Neuron (in vitro differentiated cells): ENCODE data around the gene PLAC1.

Experiments
- H2AFZ ChIP-seq: one replicate; pipeline ENCODE4 v1.6.1; 2013; ENCODE audit warnings: low read depth, mild to moderate bottlenecking, inconsistent platforms, low read length, moderate library complexity
- H3K27me3 ChIP-seq: one replicate; pipeline ENCODE4 v1.6.1; 2013; ENCODE audit warnings: low read length; ENCODE audit not compliant: insufficient read depth
- H3K36me3 ChIP-seq: one replicate; pipeline ENCODE4 v1.6.1; 2013; ENCODE audit warnings: low read length; ENCODE audit not compliant: insufficient read depth
- H3K4me1 ChIP-seq: one replicate; pipeline ENCODE4 v1.6.1; 2013; ENCODE audit warnings: low read length; ENCODE audit not compliant: insufficient read depth
- H3K4me3 ChIP-seq: 2 replicates; pipeline ENCODE4 v1.5.1; 2013; ENCODE audit warnings: mild to moderate bottlenecking, low read length, moderate library complexity
- H3K9me3 ChIP-seq: one replicate; pipeline ENCODE4 v1.6.1; 2013; ENCODE audit warnings: low read length

PLAC1 gene

DNA sequence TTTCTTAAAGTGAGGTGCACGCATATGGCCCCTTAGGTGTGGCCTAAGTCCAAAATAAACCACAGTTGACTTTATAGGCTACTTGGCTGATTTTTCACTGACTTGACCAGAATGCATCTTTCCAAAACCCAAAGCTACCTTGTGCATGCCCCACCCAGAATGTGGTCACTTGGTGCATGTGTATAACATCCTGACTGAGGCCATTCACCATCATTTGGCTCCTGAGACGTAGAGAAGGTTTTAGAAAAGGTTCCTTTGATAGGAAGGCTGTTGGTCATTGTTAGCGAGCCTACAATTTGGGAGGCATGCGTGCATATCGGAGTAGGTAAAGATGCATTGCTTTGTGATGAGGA lies 84.6 kb downstream of the PLAC1 start:
- Histone ChIP-seq H3K4me3 (no peak overlapping the region), H3K27me3 (peaks cover 2% of the 10 kb centered on the region), H2AFZ (no peak overlapping the region), H3K4me1 (no peaks in the 10 kb centered on the region), H3K9me3 (no peaks in the 10 kb centered on the region), H3K36me3 (no peaks in the 10 kb centered on the region)

DNA sequence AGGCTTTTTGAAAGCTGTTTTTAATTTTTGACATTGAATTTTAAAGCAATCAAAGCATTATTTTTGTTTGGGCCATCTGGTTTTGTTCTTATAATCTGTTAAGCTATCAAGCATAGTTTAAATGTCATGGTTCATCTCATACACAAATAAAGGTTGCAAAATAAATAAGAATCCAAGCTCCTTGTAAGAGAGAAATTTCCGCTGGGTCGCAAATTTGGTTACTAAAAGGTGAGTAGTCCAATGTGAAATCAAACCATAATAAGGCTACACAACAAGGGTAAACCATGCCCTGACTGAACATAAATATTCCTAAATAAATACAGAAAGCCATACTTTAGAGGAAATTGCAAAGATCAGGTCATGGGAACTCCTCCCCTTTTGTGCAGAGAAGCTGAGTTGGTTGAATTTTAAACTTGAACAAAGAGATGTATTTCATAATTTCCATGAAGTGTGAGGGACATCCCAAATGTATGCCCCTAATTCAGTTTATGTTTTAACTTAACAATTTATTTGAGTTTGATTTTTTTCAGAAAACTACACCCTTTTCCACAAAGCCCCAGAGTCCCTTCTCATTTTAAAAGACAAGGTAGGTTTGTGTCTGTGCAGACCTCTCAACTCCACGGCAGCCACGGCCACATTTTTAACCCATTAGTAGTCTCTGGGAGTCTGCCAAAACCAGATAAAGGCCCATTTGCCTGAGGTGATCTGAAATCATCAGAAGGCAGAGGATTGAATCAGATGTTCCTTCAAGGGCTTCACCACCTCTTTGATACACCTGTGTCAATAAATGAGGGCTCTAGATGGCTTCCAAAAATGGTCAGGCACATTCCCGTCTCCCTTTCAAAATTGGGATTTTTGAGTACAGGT lies 85.2 kb downstream of the PLAC1 start:
- Histone ChIP-seq H3K4me3 (no peak overlapping the region), H3K36me3 (no peaks in the 10 kb centered on the region), H3K4me1 (no peaks in the 10 kb centered on the region), H3K27me3 (peaks cover 2% of the 10 kb centered on the region), H3K9me3 (no peaks in the 10 kb centered on the region), H2AFZ (no peak overlapping the region)

DNA sequence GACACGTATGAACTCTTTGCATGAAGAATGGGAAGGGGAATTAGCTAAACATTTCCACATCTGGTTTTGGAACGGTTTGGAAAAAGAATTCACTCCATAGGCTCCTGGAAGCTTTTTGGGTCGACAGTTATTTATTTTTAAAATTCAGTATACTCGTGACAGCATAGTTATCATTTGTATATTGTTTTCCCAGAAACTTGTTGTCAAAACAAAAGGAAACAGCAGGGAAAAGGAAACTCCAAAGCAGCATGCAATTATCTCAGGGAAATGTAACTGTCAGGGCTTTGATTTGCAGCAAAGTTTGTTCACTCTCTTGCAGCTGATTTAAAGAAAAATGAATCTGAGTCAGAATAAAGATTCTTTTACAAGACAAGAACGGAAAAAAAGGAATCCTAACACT lies 86.5 kb downstream of the PLAC1 start:
- Histone ChIP-seq H3K36me3 (no peaks in the 10 kb centered on the region), H3K4me1 (no peaks in the 10 kb centered on the region), H3K27me3 (peaks cover 2% of the 10 kb centered on the region), H3K9me3 (no peaks in the 10 kb centered on the region), H2AFZ (no peak overlapping the region), H3K4me3 (no peak overlapping the region)

DNA sequence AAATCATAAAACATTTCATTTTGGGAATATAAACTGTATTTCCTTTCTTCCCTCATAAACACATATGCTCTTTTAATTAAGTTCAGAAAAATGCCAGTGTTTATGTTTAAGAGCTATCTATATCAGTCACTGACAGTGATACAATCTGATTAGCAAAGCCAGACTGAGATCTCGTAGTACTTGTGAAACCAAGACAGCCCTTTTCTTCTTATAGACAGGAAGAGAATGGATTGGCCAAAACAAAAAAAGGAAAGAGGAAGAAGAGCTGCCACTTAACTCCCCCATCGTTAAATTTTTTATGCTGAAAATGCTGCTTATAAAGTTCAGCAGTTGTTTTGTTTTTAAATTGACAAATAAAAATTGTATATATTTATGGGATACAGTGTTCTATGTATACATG lies 87.4 kb downstream of the PLAC1 start:
- no peaks in the 10 kb centered on the region for H3K9me3 ChIP-seq
- H3K36me3 ChIP-seq: no peaks in the 10 kb centered on the region
- H3K4me3 ChIP-seq: no peak overlapping the region
- no peak overlapping the region for H2AFZ ChIP-seq
- H3K4me1 ChIP-seq: no peaks in the 10 kb centered on the region
- H3K27me3 ChIP-seq: peaks cover 2% of the 10 kb centered on the region

DNA sequence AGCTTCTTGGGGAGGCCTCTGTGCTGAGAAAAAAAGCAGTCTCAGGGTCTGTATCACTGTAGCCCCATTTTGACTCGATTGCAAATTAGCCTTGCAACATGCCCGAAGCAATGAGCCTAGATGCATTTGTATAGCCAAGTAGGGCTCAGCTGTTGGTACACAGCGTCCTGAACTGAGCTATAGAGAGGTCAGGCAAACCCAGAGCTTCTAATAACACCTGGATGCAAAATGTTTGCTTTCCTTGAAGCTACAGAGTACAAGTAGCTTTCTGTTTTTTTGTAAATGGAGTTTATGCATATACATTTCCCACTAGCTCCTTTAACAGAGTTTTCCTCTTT lies 87.8 kb downstream of the PLAC1 start:
- no peaks in the 10 kb centered on the region for H3K4me1 ChIP-seq
- H3K27me3 ChIP-seq: peaks cover 2% of the 10 kb centered on the region
- no peaks in the 10 kb centered on the region for H3K36me3 ChIP-seq
- H3K9me3 ChIP-seq: no peaks in the 10 kb centered on the region
- H3K4me3 ChIP-seq: no peak overlapping the region
- no peak overlapping the region for H2AFZ ChIP-seq

DNA sequence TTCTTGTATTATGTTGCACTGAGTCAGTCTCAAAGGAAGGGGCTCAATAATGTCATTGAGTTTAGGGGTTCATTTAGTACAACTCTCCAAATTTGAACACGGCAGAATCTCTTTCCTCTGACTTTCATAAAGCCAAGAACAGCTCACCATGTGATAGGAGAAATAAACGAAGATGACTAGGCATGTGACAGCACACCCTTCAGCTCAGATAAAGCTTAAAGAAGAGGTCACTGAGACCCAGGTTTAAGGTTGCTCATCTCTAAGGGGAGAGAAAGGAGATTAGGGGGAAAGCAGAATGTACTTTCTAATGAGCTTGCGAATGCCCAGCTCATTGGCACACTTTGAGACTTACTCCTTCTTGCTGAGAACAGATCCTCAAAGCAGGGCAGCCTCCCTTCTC lies 89.0 kb downstream of the PLAC1 start:
- H2AFZ ChIP-seq: no peak overlapping the region
- no peaks in the 10 kb centered on the region for H3K36me3 ChIP-seq
- H3K9me3 ChIP-seq: no peaks in the 10 kb centered on the region
- peaks cover 2% of the 10 kb centered on the region for H3K27me3 ChIP-seq
- H3K4me1 ChIP-seq: no peaks in the 10 kb centered on the region
- no peak overlapping the region for H3K4me3 ChIP-seq

DNA sequence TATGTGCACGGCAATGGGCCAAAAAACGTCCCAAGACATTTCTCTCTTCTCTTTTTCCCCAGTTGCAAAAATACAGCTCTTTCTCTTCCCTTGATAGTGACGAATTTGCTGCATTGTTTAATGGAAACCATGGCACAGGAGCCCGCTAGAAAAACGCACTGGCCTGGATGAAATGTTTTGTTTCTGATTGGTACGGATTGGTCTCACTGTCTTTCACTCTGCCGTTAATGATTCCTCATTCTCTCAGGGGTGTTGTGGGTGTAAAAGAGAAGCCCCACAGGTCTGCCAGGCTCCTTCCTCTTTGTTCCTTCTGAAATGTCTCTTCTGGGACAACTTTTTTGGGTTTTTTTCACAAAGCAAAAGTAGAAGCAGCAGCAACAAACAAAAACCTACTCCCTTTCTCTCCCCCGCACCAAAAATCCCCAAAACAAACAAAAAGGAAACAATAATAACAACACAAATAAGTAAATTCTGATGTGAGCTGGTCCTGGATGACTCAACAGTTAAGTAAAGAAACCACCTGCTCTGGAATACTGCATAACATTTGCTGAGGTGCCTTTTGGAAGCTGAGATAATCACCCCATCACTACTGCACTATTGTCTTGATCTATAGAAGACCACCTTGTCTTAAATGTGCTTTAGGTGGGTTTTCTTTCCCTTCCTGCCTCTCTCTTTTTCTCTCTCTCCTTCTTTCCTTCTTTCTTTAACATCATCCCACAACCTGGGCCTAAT lies 89.8 kb downstream of the PLAC1 start:
- H3K9me3 ChIP-seq: no peaks in the 10 kb centered on the region
- no peaks in the 10 kb centered on the region for H3K4me1 ChIP-seq
- H3K27me3 ChIP-seq: peaks cover 2% of the 10 kb centered on the region
- H2AFZ ChIP-seq: no peak overlapping the region
- H3K4me3 ChIP-seq: no peak overlapping the region
- no peaks in the 10 kb centered on the region for H3K36me3 ChIP-seq

DNA sequence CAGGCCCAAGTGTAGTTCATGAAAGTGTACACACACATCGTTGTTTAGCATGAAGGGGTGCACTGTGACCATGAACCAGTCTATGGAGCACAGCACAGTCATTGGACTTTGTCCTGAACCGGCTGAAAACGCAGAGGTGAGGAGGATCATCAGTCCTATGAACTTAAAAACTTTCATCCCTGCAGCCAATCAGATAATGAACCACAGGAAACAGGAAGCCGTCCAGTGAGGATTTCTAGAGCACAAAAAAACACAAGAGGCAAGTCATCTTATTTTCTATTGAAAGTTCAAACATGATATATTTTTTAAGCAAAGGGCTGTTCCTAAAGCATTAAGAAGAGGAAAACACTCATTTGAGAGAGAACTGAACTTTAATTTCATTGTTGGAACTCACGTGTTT lies 91.8 kb downstream of the PLAC1 start:
- Histone ChIP-seq H3K9me3 (no peaks in the 10 kb centered on the region), H2AFZ (no peak overlapping the region), H3K27me3 (peaks cover 2% of the 10 kb centered on the region), H3K4me1 (no peaks in the 10 kb centered on the region), H3K4me3 (no peak overlapping the region), H3K36me3 (no peaks in the 10 kb centered on the region)

DNA sequence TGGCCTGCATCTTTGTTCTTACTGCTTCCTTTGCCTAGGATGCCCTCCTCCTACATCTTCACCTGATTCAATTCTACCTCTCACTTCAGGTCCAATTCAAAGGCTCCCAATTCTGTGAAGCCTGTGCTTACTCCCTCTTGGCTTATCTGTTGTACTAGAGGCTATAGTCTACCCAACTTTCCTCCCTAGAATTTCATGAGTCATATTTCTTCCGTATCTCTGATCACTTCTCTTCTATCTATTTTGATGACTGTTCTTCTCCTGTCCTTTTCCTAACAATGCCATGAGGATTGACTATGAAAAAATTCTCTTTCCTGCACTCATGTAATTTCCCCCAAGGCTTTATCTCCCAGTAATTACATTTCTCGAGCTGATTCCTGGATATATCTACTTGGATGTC lies 96.3 kb downstream of the PLAC1 start:
- H3K27me3 ChIP-seq: peaks cover 2% of the 10 kb centered on the region
- no peaks in the 10 kb centered on the region for H3K4me1 ChIP-seq
- no peak overlapping the region for H2AFZ ChIP-seq
- H3K9me3 ChIP-seq: no peaks in the 10 kb centered on the region
- no peaks in the 10 kb centered on the region for H3K36me3 ChIP-seq
- no peak overlapping the region for H3K4me3 ChIP-seq

DNA sequence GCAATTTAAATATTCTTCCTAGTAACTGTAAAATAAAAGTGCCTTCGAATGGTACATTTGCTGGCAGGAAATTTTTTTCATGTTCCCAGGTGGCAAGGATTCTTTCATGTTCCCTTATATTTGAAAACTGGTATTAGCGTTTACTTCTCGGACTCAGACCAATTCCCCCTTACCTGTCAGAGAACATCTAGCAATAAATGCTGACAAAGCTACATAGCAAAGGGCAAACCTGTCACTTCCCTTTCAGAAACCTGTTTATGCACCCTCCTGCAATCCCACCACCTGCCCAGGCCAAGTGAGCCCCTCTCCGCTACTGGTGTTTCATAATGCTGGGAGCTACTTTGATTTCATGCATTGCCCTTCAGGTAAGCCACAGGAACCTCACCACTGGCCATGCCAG lies 100.1 kb downstream of the PLAC1 start:
- no peak overlapping the region for H3K4me3 ChIP-seq
- H3K9me3 ChIP-seq: no peaks in the 10 kb centered on the region
- no peak overlapping the region for H2AFZ ChIP-seq
- H3K27me3 ChIP-seq: peaks cover 2% of the 10 kb centered on the region
- H3K4me1 ChIP-seq: no peaks in the 10 kb centered on the region
- no peaks in the 10 kb centered on the region for H3K36me3 ChIP-seq

DNA sequence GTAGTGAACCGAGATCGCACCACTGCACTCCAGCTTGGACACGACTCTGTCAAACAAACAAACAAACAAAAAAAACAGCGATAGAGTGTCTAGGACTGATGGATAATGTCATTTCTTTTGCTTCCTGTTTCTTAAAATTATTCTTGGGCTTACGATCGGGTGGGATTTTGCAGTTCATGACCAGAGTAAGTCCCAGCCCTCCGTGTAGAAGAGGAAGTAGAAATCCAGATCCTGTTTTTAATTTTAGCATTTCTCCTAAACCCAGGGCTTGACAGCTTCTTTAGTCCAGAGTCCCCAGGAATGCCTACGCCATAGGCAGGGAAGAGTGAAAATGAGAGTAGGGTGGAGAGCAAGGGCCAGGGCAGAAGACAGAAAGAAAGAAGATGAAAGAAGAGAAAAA lies 104.0 kb downstream of the PLAC1 start:
- no peak overlapping the region for H3K4me3 ChIP-seq
- peaks cover 5% of the 10 kb centered on the region for H3K4me1 ChIP-seq
- H3K27me3 ChIP-seq: peaks cover 9% of the 10 kb centered on the region
- no peaks in the 10 kb centered on the region for H3K9me3 ChIP-seq
- H2AFZ ChIP-seq: no peak overlapping the region
- H3K36me3 ChIP-seq: no peaks in the 10 kb centered on the region

DNA sequence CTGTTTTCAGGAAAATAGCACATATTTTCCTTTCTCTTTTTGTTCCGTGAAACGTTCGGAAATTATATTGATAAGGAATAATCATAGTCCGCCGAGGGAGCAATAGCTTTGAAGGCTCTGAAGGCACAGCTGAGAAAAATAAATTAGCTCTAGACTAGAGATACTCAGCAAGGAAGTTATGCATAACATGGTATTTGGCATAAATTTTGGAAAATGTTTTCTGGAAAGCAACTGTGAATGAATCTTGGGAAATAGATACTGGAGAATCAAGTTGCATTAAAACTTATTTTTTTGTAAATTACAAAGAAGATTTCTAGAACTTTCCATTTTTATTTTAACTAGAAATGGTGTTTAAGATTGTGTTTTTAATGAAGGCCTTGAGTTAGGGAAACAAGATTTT lies 105.9 kb downstream of the PLAC1 start:
- peaks cover 7% of the 10 kb centered on the region for H3K27me3 ChIP-seq
- no peaks in the 10 kb centered on the region for H3K9me3 ChIP-seq
- no peak overlapping the region for H2AFZ ChIP-seq
- peaks cover 6% of the 10 kb centered on the region for H3K4me1 ChIP-seq
- no peak overlapping the region for H3K4me3 ChIP-seq
- H3K36me3 ChIP-seq: no peaks in the 10 kb centered on the region

DNA sequence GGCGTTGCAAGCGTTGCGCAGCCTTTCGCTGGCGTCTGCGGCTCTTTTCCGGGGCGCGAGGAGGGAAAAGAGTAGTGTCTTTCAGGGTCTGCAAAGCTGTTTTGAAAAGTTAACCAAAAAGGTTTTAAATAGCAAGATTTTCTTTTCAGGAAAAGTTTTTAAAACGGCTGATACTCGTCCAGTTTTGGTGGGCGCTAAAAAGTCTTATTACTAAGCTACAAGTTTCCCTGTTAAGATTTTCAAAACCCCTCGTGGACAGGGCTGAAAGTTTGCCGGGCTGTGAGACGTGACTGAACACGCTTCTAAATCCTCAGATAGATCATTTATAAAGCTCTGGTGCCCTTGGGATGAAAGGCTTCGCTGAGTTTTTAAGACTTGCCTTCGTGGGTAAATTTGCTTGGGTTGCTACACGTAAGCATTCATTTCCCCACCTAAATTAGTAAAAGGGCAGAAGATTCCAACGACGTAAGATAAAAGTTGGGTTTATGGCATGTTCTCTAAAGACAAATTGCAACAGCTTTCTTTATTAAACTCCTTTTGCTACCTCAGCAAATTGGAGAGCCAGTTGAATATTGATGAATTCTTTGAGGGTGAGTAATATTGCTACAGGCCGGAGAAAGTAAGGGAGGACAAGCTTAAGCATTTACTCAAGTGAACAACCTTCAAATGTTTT lies 106.8 kb downstream of the PLAC1 start:
- Histone ChIP-seq H3K27me3 (peaks cover 7% of the 10 kb centered on the region), H3K4me1 (peaks cover 8% of the 10 kb centered on the region), H3K9me3 (no peaks in the 10 kb centered on the region), H2AFZ (peak overlapping the region; percentile 23), H3K4me3 (no peak overlapping the region), H3K36me3 (no peaks in the 10 kb centered on the region)
